Mucosa of descending colon (tissue), 3 donors: ENCODE results near the gene OR10H3. TPM values are rescaled to one million over a fixed set of nuclear protein-coding genes. Genes with fewer than 3 reads are reported as not detected.

Source experiments
- ATAC-seq: fragments of 200-7000 bp; cut with Tn5 transposase; one replicate; pipeline ENCODE4 v1.9.1; 2020; ENCODE audit warnings: mild to moderate bottlenecking, moderate library complexity
- DNase-seq, 3 donors: peaks; one replicate each; pipeline ENCODE4 v3.0.0-alpha.2; 2020
- H3K36me3 ChIP-seq: fragments of 200-600 bp; one replicate; pipeline ENCODE4 v1.8.0; 2021; ENCODE audit warnings: low read depth, mild to moderate bottlenecking
- H3K4me1 ChIP-seq: fragments of 200-600 bp; one replicate; pipeline ENCODE4 v1.8.0; 2021; ENCODE audit warnings: low read depth, mild to moderate bottlenecking
- H3K4me3 ChIP-seq: fragments of 200-600 bp; one replicate; pipeline ENCODE4 v1.8.0; 2021; ENCODE audit warnings: mild to moderate bottlenecking
- H3K9me3 ChIP-seq: fragments of 200-600 bp; one replicate; pipeline ENCODE4 v1.8.0; 2021; ENCODE audit warnings: mild to moderate bottlenecking
- CTCF ChIP-seq: fragments of 200-600 bp; IDR thresholded peaks from one replicate; pipeline ENCODE4 v1.8.0; 2022; ENCODE audit warnings: antibody characterized with exemption, mild to moderate bottlenecking
- intact Hi-C, 2 donors: fragments of 100-400 bp; cut with DNase I in 1 of 2; cut with micrococcal nuclease in 1 of 2; formaldehyde crosslinking; loops; one replicate each; pipeline versions ENCODE4 v1.11.0 to v1.11.1; 2022; cut with DNase I, micrococcal nuclease
- total RNA-seq, 3 donors: library from RNA; stranded (reverse); fragmentation: NEBNext Ultra II Directional in 2 of 3; extraction: Animal tissue kit (Norgen Biotek cat#: 25700) in 2 of 3; gene quantifications; one replicate each; pipeline versions ENCODE4 v1.2.1 to v1.2.4, GENCODE V29; 2021 to 2023
- donor health status: DM: no; HTN: no; CAD: no; lungs with moderate emphysema.
- donor health status: DM: no; HTN: no; CAD: no.
- donor health status: DM: no; HTN: yes; CAD: no.

Gene OR10H3
- total RNA-seq, 3 donors from 2014 or later: not detected

GRCh38 chr19:15790096-15790495, 52.3 kb downstream of the OR10H3 start:
- Histone ChIP-seq H3K36me3 (no peaks in the 10 kb centered on the region), H3K9me3 (no peaks in the 10 kb centered on the region), H3K4me3 (no peak overlapping the region), H3K4me1 (peaks cover 12% of the 10 kb centered on the region)
- ATAC-seq (peak; percentile 57), DNase-seq (no peak)
- TF ChIP-seq CTCF: no peak
- intact Hi-C loops: no loop called here

Other genes with a start within 250 kb of the OR10H3 start
- gene CYP4F22, start 229.5 kb upstream of the OR10H3 start, total RNA-seq: under 1 TPM in 2 of 3 donors, not detected in 1; 0.12 to 0.19 TPM
- not detected for gene CYP4F8, start 122.8 kb upstream of the OR10H3 start, total RNA-seq
- gene CYP4F3, start 97.1 kb upstream of the OR10H3 start, total RNA-seq: 1 to 10 TPM; 2.7 to 7.8 (median 4.3) TPM
- gene CYP4F12, start 64.9 kb upstream of the OR10H3 start, total RNA-seq: 100 to 1,000 TPM in 1 of 3 donors, 10 to 100 TPM in 2; 62.8 to 179 (median 70.5) TPM
- gene OR10H2, start 10.0 kb upstream of the OR10H3 start, total RNA-seq: not detected
- gene OR10H5, start 49.7 kb downstream of the OR10H3 start, total RNA-seq: not detected
- gene OR10H1, start 77.7 kb downstream of the OR10H3 start, total RNA-seq: under 1 TPM; 0.06 to 0.07 (median 0.06) TPM
- 1 to 10 TPM; 1.6 to 9.1 (median 8.6) TPM for gene CYP4F2, start 160.1 kb downstream of the OR10H3 start, total RNA-seq
- 10 to 100 TPM in 1 of 3 donors, 1 to 10 TPM in 2; 2.1 to 13.1 (median 8.8) TPM for gene CYP4F11, start 196.5 kb downstream of the OR10H3 start, total RNA-seq
- not detected for gene OR10H4, start 211.0 kb downstream of the OR10H3 start, total RNA-seq